HL-60 (cell line): Measurements from ENCODE around the gene LYPD1.

Source experiments
- POLR2AphosphoS5 ChIP-seq: IDR thresholded peaks from 2 replicates; pipeline ENCODE4 v1.6.1; 2012; ENCODE audit warnings: low read depth
- TF ChIP-seq, protein P1 (sequence below): IDR thresholded peaks from one replicate; pipeline ENCODE4 v1.5.1; 2011; ENCODE audit warnings: low read length, control low read depth, inconsistent platforms; ENCODE audit not compliant: insufficient read depth
- TF ChIP-seq, protein P2 (sequence below): IDR thresholded peaks from 2 replicates; pipeline ENCODE4 v1.6.1; 2012; ENCODE audit warnings: low read depth; ENCODE audit not compliant: insufficient replicate concordance

DNA sequence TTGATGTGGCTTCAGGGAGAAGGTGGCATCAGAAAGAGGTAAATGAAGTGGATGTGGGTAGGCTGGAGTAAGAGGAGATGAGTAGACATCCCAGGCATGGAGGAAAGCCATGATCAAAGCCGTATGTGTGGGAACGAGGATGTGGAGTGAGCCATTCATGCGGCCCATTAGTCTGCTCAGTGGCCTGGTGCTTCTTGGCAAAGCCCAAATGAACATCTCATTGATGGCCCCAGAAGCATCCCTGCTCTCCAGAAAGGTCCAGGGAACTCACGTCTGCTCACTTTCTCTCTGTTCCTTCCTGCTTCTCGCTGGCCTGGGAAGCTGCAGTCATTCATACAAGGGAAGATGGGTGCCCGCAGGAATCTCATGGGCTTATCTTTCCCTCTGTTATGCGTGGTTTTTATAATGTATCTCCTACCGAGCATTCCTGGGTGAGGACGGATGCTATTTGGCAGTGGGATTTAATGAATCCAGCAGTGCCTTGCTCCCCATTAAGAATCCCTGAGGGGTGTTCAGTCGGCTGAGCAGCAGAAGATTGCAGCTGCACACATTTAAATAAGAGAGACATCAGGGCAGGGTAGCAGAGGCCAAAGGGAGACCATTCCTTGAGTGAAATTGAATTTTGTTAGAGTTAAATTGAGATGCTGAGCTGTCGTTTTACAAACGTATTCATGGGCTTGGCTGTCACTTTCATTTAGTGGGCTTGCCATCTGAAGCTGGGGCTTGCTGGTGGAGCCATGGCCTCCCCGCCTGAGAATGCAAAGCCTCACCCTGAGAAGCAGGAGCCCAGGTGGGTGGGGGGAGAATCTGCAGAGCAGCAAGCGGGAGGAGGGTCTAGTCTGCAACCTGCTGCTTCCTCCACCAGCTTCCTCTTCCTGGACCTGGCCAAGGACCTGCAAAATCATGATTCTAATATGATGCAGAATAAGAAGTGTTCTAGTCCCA lies 64.5 kb downstream of the LYPD1 start:
- TF ChIP-seq, protein P1, sequence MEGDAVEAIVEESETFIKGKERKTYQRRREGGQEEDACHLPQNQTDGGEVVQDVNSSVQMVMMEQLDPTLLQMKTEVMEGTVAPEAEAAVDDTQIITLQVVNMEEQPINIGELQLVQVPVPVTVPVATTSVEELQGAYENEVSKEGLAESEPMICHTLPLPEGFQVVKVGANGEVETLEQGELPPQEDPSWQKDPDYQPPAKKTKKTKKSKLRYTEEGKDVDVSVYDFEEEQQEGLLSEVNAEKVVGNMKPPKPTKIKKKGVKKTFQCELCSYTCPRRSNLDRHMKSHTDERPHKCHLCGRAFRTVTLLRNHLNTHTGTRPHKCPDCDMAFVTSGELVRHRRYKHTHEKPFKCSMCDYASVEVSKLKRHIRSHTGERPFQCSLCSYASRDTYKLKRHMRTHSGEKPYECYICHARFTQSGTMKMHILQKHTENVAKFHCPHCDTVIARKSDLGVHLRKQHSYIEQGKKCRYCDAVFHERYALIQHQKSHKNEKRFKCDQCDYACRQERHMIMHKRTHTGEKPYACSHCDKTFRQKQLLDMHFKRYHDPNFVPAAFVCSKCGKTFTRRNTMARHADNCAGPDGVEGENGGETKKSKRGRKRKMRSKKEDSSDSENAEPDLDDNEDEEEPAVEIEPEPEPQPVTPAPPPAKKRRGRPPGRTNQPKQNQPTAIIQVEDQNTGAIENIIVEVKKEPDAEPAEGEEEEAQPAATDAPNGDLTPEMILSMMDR, result no peak
- TF ChIP-seq POLR2AphosphoS5, result no peak
- TF ChIP-seq, protein P2, sequence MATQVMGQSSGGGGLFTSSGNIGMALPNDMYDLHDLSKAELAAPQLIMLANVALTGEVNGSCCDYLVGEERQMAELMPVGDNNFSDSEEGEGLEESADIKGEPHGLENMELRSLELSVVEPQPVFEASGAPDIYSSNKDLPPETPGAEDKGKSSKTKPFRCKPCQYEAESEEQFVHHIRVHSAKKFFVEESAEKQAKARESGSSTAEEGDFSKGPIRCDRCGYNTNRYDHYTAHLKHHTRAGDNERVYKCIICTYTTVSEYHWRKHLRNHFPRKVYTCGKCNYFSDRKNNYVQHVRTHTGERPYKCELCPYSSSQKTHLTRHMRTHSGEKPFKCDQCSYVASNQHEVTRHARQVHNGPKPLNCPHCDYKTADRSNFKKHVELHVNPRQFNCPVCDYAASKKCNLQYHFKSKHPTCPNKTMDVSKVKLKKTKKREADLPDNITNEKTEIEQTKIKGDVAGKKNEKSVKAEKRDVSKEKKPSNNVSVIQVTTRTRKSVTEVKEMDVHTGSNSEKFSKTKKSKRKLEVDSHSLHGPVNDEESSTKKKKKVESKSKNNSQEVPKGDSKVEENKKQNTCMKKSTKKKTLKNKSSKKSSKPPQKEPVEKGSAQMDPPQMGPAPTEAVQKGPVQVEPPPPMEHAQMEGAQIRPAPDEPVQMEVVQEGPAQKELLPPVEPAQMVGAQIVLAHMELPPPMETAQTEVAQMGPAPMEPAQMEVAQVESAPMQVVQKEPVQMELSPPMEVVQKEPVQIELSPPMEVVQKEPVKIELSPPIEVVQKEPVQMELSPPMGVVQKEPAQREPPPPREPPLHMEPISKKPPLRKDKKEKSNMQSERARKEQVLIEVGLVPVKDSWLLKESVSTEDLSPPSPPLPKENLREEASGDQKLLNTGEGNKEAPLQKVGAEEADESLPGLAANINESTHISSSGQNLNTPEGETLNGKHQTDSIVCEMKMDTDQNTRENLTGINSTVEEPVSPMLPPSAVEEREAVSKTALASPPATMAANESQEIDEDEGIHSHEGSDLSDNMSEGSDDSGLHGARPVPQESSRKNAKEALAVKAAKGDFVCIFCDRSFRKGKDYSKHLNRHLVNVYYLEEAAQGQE, result no peak
